Type B pancreatic cell (in vitro differentiated cells): ENCODE measurements around the gene CNTN1. TPM values are rescaled to one million over a fixed set of nuclear protein-coding genes. Genes with fewer than 3 reads are reported as not detected.

ENCODE experiments used
- DNase-seq: peaks from one replicate; pipeline ENCODE4 v3.0.0; 2021; ENCODE audit warnings: mixed read lengths; ENCODE audit not compliant: unreplicated experiment; ENCODE audit errors: extremely low spot score
- H3K27ac Mint-ChIP-seq: 2 replicates; pipeline ENCODE4 v1.8.0; 2021; ENCODE audit warnings: mild to moderate bottlenecking, mixed read lengths
- H3K27me3 Mint-ChIP-seq: 2 replicates; pipeline ENCODE4 v1.8.0; 2021; ENCODE audit warnings: mixed read lengths
- H3K36me3 Mint-ChIP-seq: 2 replicates; pipeline ENCODE4 v1.8.0; 2021; ENCODE audit warnings: mixed read lengths
- H3K4me1 Mint-ChIP-seq: one replicate; pipeline ENCODE4 v1.8.0; 2021; ENCODE audit warnings: mixed read lengths; ENCODE audit not compliant: unreplicated experiment
- H3K4me3 Mint-ChIP-seq: 2 replicates; pipeline ENCODE4 v1.8.0; 2021; ENCODE audit warnings: mild to moderate bottlenecking, mixed read lengths
- H3K9me3 Mint-ChIP-seq: 2 replicates; pipeline ENCODE4 v1.8.0; 2021; ENCODE audit warnings: mixed read lengths
- CTCF ChIP-seq: fragments of 200-600 bp; sonication (generic); conservative IDR thresholded peaks from 2 replicates; pipeline ENCODE4 v1.5.0; 2021; ENCODE audit warnings: antibody characterized with exemption, mild to moderate bottlenecking
- total RNA-seq: library from RNA; stranded (reverse); gene quantifications from 2 replicates; pipeline ENCODE4 v1.2.1, GENCODE V29; 2021; ENCODE audit warnings: low replicate concordance

Gene CNTN1
- total RNA-seq, 1 donor from 2014 or later, result 19.3 TPM

- no peak for DNase-seq
- no peaks in the 10 kb centered on the region for H3K36me3 Mint-ChIP-seq
- no peak for TF ChIP-seq CTCF
- no peaks in the 10 kb centered on the region for H3K4me1 Mint-ChIP-seq
- no peak overlapping the region for H3K4me3 Mint-ChIP-seq
- H3K27ac Mint-ChIP-seq, result no peak overlapping the region
- H3K9me3 Mint-ChIP-seq, result no peaks in the 10 kb centered on the region
- no peaks in the 10 kb centered on the region for H3K27me3 Mint-ChIP-seq
These were observed 428.0 kb downstream of the CNTN1 start for GRCh38 chr12:41120211-41120610.

- Mint-ChIP-seq H3K9me3 (no peaks in the 10 kb centered on the region), H3K4me1 (no peaks in the 10 kb centered on the region), H3K27me3 (no peaks in the 10 kb centered on the region), H3K36me3 (no peaks in the 10 kb centered on the region), H3K4me3 (no peak overlapping the region), H3K27ac (no peak overlapping the region)
- no peak for TF ChIP-seq CTCF
- DNase-seq, result no peak
These were observed 429.1 kb downstream of the CNTN1 start for GRCh38 chr12:41121374-41121773.
